Activated CD8-positive, alpha-beta memory T cell treated with anti-CD3 and anti-CD28 coated beads for 24 hours (primary cell): ENCODE data around the gene TMPRSS4.
"Not testable (repeated sequence)": the region's sequence is repeated elsewhere in the genome, so short reads cannot be mapped to it uniquely, and the experiment has no call there.

ENCODE experiments used
- DNase-seq: peaks from one replicate; pipeline ENCODE4 v3.0.0-alpha.2; 2020

The TMPRSS4 gene

GRCh38 chr11:118057251-118058145 lies 19.4 kb upstream of the TMPRSS4 start:
- DNase-seq: no peak

DNA sequence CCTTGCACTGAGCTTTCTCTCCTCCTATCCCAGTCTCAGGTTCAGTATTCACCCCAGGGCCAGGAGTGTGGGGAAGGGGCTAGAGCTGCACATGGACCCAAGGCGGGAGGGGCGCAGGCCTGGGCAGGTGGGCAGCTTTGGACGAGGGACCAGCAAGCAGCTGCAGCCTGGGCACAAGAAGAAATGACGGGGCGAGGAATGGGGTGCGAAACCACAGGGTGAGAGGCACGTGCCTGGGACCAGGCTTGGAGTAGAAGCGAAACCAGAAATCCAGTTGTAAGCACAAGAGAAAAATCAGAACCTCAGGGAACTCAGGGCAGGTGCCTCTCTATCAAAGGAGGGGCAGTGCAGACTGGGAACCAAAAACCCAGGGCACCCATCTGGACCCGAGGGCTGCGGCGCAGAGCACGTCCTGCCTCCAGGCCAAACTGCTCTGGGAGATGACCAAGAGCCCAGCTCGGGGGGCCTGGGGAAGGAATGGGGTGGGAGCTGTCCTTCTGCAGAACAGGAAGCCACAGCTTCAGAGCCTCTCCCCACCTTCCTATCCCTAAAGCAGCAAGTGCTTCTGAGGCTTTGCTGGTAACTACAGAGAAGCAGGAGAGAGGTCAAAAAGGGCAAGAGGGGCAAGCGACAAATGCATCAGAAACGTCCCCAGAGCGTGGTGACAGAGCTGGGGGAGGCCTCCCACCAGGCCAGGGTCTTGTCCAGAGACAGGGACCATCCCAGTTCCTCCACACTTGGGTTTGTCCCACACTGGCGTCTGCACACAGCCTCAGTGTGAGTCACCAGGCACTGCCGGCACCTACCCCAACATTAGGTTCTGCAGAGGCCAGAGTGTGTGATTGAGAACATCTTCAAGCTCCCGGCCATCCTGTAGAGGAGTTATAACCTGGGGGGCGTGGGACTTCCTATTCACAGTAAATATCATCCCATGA lies 18.3 kb upstream of the TMPRSS4 start:
- DNase-seq: no peak

GRCh38 chr11:118059246-118059940 lies 17.5 kb upstream of the TMPRSS4 start:
- DNase-seq: no peak

DNA sequence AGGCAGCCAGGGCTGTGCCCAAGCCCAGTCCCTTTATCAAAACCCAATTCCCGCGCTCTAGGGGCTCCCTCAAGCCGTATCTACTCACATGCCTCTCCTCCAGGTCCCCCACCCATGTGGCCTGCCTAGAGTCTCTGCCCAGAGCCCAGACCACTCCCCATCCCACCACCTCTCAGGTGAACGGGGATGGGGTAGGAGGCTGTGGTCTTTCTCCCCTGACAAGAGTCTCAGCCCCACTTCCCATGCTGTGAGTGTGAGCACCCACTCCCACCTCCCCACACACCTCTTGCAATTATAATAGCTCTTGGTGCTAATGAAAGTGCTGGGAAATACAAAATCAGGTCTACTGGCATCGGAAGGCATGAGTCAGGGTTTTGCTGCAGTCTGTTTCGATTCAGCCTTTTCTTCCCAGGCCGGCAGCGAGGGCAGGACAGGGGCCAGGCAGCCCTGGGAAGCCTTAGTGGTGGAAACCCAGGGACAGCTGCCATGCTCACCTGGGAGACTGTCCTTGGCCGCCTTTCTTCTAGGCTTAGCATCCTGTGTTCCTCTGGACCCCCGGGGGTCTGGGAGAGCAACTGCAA lies 16.7 kb upstream of the TMPRSS4 start:
- no peak for DNase-seq

DNA sequence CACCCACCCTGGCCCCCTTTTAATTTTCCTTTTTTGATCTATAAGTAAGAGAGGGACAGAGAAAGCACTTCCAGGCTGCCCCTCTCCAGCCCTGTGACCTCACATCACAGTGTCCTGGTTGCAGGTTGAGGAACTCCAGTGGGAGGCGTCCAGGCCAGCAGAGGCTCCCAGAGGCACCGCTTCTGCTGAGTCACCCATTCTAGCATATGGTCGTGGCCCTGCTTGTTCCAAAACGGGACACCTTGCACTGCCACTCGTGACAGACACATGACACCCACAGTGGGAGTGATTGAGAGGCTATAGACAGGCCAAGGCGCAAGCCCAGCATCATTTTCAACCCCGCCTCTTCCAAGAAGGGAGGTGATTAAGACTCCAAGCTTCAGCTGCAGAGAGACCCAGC lies 16.0 kb upstream of the TMPRSS4 start:
- DNase-seq: no peak

DNA sequence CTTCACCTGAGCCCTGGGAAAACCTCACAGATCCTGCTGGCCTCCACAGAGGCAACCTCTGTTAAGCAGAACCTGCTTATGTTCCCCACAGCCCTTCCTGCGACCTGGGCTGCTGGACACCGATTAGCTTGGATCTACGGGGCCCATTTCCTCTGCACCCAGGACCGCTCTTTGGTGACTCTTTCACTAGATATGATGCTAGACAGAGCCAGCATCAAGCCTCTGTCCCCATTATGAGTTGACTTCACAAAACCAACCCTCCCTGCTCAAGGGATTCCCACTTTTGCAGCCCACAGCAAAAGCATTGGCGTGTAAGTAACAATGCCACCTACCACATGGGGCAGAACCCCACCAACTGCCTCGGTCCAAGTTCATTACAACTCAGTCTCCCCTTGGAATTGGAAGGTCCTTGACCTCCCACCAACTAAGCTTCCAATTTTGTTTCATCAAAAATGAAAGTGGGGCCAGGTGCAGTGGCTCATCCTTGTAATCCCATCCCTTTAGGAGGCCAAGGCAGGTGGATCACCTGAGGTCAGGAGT lies 15.2 kb upstream of the TMPRSS4 start:
- DNase-seq: no peak

DNA sequence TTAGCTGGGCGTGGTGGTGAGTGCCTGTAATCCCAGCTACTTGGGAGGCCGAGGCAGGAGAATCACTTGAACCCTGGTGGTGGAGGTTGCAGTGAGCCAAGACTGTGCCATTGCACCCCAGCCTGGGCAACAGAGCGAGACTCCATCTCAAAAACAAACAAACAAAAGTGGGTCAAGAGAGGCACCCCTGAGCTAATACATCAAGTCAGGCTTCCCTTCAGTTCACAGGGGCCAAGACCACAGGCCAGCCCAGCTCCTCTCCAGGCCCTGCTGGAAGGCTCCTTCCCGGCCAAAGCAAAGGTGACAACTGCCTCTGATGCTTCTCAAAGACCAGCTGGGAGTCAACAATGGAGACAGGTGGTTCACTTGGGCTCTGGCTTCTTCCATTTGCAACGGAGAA lies 14.7 kb upstream of the TMPRSS4 start:
- DNase-seq: not testable (repeated sequence)

- DNase-seq: not testable (repeated sequence)
Measured at GRCh38 chr11:118062631-118063030, 14.2 kb upstream of the TMPRSS4 start.

GRCh38 chr11:118064956-118065355 lies 11.9 kb upstream of the TMPRSS4 start:
- DNase-seq: no peak

- no peak for DNase-seq
Measured at GRCh38 chr11:118065384-118065783, 11.5 kb upstream of the TMPRSS4 start.

DNA sequence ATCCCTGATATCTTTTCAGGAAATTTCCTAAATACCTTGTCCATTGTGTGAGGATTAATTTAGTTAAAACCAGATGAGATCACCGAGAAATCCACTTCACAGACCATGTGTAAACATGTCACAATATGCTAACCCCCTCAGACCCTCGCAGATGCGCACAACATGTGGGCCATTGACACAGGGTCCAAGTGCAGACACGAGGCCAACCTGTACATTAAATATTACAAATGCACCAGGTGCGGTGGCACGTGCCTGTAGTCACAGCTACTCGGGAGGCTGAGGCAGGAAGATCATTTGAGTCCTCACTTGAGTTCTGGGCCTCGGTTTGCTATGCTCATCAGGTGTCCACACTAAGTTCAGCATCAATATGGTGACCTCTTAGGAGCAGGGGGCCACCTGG lies 9.9 kb upstream of the TMPRSS4 start:
- DNase-seq: no peak

- DNase-seq: no peak
Measured at GRCh38 chr11:118068206-118068944, 8.5 kb upstream of the TMPRSS4 start.

DNA sequence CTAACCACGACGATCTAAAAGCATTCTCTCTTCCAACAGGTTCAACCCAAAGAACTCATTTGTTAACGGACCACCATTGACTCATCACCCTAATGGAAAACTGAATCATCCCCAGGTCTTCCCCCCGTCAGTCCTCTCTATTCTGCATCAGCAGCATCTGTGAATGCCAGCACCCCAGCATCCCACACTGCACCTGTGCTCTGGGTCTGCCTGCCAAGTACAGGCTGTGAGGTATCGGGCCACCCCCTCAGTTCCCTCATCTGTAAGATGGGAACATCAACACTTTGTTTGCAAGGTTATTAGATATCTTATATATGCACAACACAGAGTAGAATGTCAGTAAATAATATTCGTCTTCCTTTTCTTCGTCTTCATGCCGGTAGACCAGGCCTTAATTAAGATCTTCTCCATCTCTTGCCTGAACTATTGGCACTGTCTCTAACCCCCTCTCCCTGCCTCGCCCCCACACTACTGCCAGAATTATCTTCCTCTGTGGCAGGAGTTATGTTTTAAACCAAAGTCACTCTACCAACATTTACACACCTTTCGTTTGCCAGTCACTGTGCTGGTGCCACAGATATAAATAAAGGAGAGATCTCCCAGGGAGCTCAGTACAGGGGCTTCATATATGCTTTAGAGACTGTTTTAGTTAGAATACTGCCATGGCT lies 7.8 kb upstream of the TMPRSS4 start:
- DNase-seq: no peak

DNA sequence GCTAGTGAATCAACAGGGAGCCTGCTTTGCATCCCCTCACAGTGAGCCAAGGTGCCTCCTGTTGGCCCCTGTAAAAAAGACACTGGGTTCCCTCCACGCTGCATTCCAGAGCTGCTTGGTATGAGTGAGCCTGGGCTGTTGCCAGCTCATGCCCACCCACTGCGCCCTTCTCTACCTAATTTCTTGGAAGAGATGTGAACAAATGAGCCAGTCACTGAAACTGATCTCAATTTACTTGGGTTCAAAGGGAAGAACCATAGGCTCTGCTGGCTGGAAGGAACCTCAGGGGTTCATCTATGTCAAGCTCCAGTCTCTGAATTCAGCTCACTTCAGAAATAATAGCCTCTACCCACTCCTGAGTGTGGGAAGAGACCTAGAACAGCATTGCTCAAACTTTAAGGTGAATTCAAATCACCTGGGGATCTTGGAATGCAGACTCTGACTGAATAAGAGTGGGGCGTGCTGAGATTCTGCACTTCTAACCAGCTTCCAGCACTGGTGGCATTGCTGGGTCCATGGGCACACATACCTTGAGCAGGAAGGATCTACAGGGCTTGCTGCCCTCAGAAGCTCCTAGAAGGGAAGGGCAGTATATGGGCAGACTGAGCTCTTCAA lies 5.4 kb upstream of the TMPRSS4 start:
- DNase-seq: no peak

GRCh38 chr11:118073554-118073953 lies 3.3 kb upstream of the TMPRSS4 start:
- DNase-seq: no peak

DNA sequence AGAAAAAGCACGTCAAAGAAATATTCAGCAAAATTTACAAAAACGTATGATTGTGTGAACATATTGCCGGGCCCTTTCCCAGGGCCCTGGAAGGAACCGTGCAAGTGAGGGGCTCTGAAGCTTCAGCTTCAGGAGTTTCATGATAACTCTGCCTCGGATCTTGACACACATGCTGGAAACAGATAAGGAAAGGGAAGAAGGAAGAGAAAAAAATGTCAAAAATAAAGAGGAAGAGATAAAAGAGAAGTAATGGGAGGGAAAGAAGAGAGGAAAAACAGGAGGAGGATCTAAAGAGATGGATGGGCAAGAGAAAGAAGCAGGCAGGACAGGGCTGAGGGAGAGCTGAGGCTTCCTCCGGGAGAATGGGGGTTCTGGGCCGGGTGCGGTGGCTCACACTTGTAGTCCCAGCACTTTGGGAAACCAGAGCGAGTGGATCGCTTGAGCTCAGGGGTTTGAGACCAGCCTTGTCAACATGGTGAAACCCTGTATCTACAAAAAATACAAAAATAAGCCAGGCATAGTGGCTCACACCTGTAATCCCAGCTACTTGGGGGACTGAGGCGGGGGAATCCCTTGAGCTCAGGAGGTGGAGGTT lies 2.7 kb upstream of the TMPRSS4 start:
- no peak for DNase-seq

- no peak for DNase-seq
Measured at GRCh38 chr11:118074785-118075184, 2.1 kb upstream of the TMPRSS4 start.

DNA sequence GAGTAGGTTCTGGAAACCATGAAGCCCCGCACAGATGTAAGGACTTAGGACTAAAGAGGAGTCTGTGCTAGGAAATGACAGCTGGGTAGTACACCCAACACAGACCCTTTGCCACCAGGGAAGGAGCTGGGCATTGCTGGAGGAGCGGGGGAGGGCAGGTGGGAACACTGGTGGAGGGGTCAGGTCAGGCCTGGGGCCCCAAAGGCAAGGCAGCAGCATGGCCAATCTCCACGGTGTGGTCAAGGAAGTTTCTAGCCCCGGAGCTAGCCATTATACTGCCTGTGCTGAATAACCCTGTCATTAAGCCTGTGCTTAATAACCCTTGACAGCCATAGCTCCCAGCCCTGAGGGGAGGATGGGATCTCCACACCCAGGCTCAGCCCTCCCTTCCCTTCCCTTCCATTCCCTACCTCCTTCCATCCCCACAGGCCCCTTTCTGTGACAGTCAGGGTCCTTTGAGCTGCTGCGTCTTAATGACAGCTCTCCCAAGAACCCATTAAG lies 2.1 kb downstream of the TMPRSS4 start:
- DNase-seq: no peak

- DNase-seq: no peak
Measured at GRCh38 chr11:118079491-118079890, 2.6 kb downstream of the TMPRSS4 start.

DNA sequence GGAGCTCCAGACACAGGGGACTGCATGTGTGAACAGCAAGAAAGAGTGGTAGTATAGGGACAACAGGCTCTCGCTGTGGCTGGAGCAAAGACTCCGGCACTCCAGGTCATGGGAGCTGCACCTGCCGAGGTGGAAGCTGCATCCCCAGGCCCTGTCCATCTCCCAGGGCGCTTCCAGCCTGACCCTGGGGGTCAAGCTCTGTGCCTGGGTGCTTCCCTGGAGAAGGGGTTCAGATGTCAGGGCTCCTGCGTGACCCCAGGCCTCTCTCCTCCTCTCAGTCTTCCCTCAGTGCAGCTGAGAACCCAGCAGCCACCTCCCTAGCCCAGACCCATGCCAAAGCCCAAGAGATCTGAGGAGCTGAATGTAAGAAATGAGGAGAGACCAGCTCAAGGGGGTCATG lies 3.4 kb downstream of the TMPRSS4 start:
- DNase-seq: no peak
